CD4-positive, alpha-beta T cell treated with Interleukin-4 for 1 hour (primary cell): ENCODE results near the gene ZNF354C.

Experiments used
- DNase-seq, 2 donors: peaks; one replicate each; pipeline ENCODE4 v3.0.0-alpha.2; 2020 to 2022

The ZNF354C gene

DNA sequence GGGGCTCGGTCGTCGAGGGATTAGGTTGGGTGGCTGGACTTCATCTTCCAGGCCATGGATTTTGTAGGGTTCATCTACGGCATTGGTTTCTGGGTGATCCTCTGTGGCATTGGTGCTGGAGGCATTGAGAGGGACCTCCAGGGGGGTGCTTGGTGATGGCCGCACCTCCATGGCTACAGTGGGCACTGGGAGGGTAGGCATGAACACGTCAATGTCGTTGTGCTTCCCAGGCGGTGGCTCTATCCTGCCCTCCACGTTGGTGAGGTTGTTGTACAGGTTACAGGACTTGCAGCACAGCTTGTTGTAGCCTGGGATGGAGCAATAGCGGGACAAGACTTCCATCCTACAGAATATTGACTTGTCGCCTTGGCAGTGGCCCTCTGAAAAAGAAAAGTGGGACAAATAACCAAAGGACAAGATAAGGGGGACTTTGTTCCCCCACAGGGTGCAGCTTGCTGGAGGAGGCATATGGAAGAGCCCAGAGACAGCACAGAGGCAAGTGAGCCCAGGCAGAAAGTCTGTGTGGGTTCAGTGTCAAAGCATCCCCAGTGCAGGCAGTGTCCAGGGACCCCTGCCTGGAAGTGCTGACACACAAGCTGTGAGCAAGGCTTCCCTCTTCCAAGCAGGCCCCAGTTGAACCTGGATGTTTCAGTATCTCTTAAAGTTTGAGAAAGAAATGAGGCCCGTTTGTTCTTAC lies 53.9 kb downstream of the ZNF354C start:
- no peak for DNase-seq

DNA sequence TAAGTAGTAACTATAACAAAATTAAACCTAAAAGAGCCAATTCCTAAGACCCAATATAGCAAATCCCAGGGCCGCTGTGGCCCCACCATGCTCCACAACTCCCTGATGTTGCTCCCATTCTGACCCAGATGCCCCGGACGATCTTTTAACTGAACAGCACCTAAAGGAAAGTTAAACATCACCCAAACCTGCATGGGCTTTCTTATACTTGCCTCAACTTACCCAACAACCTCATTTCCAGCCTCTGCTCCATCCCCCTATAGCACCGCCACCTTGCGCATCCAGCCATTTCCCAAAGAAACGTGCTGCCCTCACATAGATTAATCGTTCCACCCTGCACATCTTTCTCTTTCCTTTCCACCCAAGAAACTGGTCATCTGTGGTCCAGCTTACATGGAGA lies 54.6 kb downstream of the ZNF354C start:
- peak in 1 of 2 donors; percentile 3 for DNase-seq

DNA sequence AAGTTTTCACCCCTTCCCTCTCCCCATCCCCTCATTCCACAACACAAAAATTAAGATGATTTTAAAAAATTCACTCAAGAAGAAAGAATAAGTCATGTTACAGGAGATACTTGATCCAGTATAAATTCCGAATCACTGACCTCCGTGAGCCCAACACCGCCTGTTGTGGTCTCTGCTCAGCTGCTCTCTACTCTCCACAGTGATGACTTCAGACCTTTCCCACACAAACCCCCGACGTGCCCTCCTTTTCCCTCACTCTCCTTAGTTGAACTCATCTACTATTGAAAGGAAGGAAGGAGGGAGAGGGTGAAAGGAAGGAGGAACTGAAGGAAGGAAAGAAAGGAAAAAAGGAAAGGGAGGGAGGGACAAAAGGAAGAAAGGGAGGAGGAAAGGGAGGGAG lies 55.1 kb downstream of the ZNF354C start:
- DNase-seq, result peak in 1 of 2 donors; percentile 4

DNA sequence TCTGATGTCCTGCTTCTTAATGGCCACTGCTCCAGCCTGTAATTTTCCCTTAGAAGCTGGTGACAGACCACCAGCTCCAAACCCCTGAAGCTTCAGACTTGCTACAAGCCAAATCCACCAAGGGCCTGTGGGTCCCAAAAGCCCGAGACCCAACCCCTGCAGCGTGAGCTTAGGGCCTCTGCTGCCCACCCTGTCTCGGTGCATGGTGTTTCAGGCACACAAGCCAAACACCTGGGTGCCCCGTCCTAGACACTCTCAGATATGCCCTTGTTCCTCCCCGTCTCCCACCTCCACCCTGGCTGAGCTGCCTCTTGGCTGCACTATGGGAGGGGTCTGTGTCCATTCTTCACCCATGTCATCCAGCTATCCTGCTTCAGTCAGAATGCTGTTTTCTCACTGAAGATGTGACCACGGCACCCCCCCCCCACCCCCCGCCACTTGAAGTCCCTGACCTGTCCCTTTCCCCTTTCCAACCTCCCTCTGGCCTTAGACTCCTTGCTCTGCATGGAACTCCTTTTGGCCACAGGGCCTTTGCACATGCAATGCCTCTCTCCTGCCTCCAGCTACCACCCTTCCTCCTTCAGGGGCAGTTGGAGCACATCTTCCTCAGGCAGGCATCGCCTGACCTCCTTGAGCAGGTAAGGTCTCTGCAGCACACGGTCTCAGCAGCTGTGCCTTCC lies 55.8 kb downstream of the ZNF354C start:
- peak in 1 of 2 donors; percentile 8 for DNase-seq

DNA sequence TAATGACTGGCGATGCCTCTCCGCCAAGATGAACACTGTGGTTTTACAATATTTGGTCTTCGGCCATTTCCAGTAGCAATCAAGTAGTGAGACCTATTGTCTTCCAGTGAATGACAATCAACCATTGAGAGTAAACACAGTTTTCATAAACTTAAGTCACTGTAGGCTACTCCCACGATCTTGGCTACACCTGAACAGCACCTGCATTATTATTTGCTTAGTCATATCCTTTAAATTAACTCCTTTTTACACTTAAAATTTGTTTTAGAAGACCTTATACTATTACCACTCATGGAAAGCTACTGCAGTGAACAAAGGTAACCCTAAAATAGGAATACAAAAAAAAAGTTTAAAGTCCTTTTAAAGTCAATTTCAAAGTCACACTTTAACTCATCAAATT lies 58.2 kb downstream of the ZNF354C start:
- DNase-seq, result no peak

DNA sequence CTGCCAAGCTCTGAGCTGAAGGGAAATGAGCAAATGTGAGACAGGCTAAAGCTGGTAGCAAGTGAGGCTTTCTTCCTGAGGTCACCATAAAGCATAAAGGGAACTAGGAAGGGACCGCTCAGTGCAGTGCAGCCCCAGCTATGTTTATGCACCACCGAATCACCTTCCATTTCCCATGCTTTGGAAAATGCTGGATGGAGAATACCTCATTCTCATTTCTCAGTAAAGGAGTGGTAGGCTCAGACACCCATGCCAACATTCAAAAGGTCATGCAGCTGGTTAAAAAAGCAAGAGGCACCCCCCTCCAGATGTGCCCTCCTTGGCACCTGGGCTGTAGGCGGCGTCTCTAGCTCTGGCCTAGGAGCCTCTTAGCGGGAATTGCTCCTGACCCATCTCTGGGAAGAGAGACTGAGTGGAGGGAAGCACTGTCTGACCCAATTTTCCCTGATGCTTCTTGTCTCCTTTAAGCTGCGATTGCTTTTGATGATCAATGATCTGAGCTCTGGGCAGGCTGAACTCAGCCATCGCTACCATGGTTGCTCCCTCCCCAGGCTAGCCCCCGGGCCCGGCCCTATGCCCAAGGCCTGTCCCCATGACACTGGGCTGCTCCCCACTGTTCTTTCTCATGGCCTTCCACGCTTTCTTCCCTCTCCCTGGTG lies 58.7 kb downstream of the ZNF354C start:
- DNase-seq, result no peak

DNA sequence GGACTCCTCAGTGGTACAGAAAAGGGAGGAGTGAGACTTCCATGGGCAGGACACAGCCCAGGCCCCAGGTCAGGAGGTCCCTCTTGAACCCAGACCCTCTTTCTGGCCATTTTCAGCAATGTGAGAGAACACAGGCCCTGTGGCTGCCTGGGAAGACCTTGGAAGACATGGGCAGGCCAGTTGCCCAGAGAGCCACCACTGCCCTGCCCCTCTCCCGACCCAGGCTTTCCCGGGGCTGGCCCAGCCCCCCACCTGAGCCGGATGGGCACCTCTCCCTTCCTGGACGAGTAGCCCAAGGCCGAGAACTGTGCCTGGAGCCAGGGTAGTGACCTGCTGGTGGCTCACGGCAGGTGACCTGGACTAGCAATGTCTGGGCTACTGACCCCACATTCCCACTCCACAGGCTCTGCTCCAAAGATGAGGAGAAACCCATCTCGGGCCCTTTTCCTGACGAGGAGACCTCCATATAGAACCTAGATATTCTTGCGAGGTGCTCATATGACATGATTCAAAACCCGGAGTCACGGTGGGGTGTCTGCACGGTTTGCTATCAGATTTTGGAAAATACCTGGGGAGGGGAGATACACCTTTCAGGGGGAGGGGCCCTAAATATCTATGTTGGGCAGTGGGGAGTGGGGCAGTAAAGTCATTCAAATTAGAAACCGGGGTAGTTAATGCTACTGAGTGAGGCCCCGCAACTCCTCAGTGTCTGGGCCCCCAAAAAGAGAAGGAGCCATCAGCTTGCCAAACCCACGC lies 59.4 kb downstream of the ZNF354C start:
- peak in 1 of 2 donors; percentile 1 for DNase-seq

DNA sequence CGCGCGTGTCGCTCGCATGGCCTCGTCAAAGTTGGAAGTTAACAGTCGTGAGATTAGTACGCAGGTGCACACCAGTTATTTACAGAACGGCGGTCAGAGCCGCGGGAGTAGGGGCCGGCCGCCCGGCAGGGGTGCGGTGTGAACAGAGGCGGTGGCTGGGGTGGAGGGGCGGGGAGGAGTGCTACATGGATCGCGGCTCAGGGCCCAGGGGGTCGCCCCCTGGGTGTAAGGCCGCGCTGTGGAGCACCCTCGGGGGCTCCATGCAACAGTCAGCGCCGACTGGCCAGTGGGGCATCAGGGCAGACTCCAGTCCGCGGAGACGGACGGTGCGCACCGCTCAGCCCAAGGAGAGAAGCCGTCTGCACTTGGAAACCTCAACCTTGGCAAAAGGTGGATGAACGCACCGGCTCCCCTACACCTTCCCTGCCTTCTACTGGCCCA lies 60.3 kb downstream of the ZNF354C start:
- DNase-seq, result peak in 1 of 2 donors; percentile 8

DNA sequence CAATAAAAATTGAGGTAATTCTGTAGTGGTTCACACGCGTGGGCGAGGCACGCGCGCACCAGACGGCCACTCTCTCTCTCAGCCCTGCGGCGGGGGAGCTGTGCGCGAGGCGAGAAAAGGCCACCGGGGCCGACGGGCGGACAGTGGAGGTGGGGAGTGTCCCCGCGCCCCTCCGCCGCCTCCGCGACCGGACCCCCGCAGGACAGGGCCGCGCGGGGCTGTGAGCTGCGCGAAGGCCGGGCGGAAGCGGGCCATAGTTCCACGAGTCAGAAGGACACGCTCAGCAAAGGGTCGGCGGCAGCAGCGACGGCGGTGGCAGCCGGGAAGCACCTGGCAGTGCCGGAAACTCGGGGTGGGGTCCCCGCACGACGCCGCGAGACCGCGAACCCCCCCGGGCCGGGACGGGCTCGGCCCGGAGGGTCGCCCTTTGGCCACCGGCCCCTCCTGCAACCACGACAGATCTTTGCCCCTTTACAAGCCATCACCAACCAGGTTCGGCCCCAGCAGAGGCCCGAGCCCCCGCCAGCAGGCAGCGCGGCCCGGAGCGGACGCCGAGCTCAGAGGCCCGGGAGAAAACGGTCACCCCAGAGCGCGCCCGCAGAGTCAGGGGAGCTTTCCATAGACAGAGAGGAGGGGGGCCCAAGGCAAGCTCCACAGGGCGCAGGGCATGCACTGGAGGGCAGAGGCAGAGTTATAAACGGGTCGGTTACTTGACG lies 60.9 kb downstream of the ZNF354C start:
- DNase-seq, result peak in 1 of 2 donors; percentile 10

DNA sequence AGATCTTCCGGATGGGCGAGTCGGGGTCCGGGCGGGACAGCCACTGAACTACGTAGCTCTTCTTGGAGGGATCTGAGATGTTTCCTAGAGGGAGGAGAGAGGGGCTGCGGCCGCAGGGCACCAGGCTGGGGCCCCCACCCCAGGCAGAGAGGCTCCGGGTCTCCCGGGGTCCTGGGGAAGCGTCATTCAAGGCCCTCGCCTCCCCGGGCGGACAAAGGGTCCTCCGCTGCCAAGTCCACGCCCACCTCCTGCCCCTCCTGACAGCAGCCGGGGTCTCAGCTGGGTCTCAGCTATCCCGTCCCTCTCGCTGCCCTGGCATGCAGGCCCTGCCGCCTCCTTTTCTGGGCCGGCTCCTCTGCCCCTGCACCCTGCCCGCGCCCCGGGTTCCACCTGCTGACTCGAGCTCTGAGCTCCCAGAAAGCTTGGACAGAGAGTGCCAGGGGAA lies 61.5 kb downstream of the ZNF354C start:
- peak in 1 of 2 donors; percentile 10 for DNase-seq

DNA sequence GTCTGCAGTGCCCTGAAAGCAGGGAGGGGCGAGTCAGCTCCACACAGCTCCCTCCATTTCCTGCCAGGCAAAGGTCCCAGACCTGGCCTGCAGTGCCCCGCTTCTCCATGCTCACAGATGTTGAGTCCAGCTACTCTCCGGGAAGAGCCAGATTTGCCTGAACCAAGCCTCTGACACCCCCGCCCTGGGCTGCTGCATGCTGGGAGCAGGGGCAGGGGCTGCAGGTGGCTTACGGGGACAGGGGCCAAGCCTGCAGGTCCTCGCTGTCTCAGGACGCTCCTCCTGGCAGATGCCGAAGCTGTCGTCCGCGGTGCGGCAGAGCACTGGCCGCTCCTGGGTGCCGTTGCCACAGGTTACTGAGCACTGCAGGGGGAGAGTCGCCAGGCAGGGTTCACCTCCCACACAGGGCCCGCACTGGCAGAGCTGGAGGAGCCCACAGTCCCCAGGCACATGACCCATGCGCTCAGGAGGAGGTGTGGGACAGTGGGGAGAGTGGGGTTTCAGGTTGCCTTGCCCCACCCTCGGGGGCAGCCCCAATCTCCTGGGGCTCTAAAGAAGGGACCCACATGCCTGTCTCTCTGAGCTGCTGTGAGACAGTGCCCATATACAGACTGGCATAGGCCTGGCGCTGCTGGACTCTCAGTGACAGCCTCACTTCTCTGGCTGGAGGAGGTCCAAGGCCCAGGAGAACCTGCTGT lies 62.4 kb downstream of the ZNF354C start:
- DNase-seq, result peak in 1 of 2 donors; percentile 8

DNA sequence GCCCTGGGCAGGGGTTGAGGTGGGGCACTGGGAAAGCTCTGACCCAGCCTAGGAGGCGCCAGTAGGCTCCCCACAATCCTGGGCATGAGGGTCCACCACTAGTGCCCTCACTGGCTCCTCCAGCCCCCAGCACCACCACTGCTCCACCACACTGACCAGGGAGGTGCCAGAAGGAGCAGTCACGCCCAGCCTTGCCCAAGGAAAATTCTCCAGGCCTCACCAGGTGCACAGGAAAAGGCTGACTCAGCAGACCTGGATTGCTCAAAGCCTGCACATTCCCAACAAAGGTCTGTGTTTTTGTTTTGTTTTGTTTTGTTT lies 62.9 kb downstream of the ZNF354C start:
- peak in 1 of 2 donors; percentile 5 for DNase-seq

DNA sequence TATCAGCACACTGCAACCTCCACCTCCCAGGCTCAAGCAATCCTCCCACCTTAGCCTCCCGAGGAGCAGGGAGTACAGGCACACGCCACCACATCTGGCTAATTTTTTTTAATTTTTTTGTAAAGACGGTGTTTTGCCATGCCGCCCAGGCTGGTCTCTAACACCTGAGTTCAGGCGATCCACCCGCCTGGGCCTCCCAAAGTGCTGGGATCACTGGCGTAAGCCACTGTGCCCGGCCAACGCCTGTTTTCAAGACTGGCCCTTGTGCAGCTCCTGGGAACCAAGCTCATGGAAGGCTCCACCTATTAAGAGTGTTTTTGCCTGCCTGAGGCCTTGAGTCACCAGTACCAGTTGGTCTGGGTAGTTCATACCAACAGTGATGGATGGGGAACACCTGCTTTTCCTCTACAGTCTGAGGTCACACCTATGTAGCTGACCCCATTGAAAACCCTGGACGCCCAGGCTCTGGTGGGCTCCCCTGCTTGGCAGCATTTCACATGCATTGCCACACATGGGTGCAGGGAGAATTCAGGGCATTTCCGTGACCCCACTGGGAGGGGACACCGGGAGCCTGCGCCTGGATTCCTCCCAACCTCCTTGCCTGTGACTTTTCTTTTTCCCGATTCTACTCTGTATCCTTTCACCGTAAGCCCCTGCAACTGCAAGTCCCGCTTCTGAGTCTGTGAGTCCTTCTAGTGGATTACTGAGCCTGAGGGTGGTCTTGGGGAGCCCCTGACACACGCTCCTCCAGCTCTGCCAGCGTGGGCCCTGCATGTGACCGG lies 63.5 kb downstream of the ZNF354C start:
- peak in 1 of 2 donors; percentile 6 for DNase-seq

DNA sequence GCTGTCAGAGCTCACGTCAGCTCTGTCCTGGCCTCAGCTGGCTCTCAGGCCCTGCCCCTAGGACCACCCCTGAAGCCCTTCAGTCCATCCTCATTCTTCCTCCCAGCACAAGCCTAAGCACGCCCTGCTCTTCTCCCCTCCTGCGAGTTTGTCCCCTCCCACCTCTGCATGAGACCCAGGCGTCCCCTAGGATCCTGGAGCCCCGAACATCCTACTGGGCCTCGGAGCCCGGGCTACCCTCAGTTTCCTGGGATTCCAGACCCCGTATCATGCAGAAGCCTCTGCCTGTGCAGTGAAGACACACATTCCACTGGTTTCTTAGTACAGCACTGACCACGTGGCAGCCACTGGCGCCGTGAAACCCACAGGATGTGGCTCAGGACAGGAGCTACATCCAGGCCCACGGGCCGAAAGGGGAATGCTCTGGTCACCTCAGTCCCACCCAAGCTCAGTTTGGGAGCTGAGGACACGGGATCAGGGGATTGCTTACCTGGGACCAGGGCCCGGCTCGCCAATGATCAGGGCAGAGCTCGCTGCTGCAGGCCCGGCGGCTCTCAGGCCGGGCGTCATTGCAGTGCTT lies 64.2 kb downstream of the ZNF354C start:
- DNase-seq, result peak in 1 of 2 donors; percentile 6

DNA sequence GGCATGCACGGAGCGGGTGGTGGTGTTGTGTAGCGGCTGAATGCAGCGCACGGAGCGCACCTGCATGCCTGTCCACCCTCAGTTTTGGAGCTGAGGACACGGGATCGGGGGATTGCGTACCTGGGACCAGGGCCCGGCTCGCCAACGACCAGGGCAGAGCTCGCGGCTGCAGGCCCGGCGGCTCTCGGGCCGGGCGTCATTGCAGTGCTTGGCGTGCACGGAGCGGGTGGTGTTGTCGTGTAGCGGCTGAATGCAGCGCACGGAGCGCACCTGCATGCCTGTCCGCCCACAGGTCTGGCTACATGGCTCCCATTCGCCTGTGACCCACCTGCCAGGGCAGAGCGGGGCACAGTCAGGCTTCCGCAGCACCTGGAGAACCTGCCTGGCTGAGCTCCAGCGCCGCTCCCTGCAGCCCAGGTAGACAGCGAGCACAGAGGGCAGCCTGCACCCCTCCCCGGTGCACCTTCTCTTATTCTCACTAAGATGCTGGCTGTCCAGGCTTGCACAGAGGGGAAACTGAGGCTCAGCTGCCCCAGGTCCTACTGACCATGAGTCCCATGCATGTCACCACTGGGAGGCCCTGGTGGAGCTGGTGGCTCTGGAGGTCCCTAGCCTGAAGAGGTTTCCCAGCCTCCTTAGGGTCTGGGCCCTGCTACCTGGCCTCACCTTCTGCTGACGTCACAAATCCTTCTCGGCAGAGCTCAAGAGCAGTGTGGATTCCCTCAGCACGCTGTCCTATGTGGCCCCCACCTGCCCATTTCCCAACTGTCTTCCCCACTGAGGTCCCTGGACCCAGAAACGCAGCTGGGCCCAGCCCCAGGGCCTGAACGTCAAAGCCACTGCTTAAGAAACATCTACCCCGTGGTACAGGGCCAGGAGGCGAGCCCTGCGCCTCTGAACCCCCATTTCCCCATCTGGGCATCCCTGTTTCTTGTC lies 64.9 kb downstream of the ZNF354C start:
- no peak for DNase-seq

DNA sequence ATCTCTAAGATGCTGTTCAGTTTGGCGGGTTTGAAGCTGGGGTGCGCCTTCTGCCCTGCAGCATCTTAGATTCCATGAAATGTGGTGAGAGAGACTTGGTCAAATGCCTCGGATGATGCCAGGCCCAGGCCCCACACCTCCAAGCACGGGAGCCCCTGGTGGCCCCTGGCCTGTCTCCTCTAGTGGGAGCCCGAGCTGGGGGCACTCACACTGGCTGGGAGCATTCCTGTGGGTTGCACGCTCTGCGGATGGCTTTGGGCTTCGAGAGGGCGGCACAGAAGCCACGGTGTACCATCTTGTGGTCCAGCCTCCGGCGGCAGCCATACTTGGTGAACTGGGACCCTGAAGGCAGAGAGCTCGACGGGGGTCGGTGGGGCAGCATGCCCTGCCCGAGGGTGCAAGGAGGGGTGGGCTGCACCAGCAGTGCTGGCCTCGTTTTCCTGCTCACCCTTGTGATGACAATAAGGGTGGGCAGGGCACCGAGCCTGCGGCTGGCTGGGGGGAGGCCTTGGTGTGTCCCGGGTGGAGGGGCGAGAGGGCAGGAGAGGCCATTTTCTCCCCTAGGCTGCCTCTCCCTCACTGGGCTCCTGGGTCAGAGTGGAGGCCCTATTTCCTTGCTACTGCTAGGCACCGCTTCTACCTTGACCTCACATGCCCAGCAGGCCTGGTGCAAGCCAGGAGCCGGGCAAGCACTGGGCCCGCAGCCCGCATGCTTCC lies 65.8 kb downstream of the ZNF354C start:
- DNase-seq, result no peak

DNA sequence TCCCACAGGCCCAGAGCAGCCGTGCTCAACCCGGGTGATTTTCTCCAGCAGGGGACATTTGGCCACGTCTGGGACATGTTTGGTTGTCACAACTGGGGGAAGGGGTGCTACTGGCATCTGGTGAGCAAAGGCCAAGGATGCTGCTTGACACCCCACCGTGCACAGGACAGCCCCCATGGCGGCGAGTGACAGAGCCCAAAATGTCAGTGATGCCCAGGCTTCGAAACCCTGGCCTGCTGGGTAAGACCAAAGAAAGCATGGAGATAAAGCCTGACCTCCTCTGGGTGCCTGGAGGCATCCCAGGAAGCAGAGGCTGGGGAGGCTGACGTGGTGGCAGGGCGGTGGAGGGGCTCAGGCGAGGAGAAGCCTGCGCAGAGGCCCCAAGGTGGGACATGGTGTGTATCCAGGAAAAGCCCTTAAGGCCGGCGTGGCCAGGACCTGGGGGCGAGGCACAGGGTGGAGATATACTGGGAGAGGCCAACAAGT lies 66.4 kb downstream of the ZNF354C start:
- no peak for DNase-seq
